Fibroblast of lung (primary cell): ENCODE results near the gene TMEM38B. TPM values are rescaled to one million over a fixed set of nuclear protein-coding genes. Genes with fewer than 3 reads are reported as not detected.

Source experiments
- DNase-seq, 2 donors: peaks; one replicate each; pipeline versions ENCODE4 v3.0.0 to v3.0.0-alpha.2; 2010; ENCODE audit warnings: low read depth in 2 of 2
- H2AFZ ChIP-seq: 2 replicates; pipeline ENCODE4 v1.5.1; 2012; ENCODE audit warnings: low read length, control low read depth, inconsistent platforms
- H3K27ac ChIP-seq: 2 replicates; pipeline ENCODE4 v1.5.1; 2011; ENCODE audit warnings: low read length, control low read depth; ENCODE audit not compliant: insufficient read depth
- H3K27me3 ChIP-seq: 2 replicates; pipeline ENCODE4 v1.5.1; 2011; ENCODE audit warnings: mild to moderate bottlenecking, low read length; ENCODE audit not compliant: control insufficient read depth, insufficient read depth
- H3K36me3 ChIP-seq: 2 replicates; pipeline ENCODE4 v1.5.1; 2011; ENCODE audit warnings: low read length; ENCODE audit not compliant: control insufficient read depth, insufficient read depth
- H3K4me1 ChIP-seq: 2 replicates; pipeline ENCODE4 v1.5.1; 2011; ENCODE audit warnings: low read length; ENCODE audit not compliant: control insufficient read depth, insufficient read depth; ENCODE audit errors: extremely low read depth
- H3K4me2 ChIP-seq: 2 replicates; pipeline ENCODE4 v1.5.1; 2011; ENCODE audit warnings: low read length, control low read depth; ENCODE audit not compliant: insufficient read depth; ENCODE audit errors: extremely low read depth
- H3K4me3 ChIP-seq, 4 experiments: fragments of 200-600 bp in 1 of 4; sonication (generic) in 1 of 4; replicated peaks in 1 of 4; 2 replicates each; pipeline ENCODE4 v1.5.1; 2011 to 2016; ENCODE audit warnings: low read length in 4 of 4, low read depth in 3 of 4, mild to moderate bottlenecking in 3 of 4, control low read depth in 2 of 4, inconsistent platforms in 1 of 4, mixed read lengths in 1 of 4; ENCODE audit not compliant: insufficient read depth in 1 of 4; ENCODE audit errors: control extremely low read depth in 1 of 4
- H3K79me2 ChIP-seq: 2 replicates; pipeline ENCODE4 v1.5.1; 2012; ENCODE audit warnings: mild to moderate bottlenecking, low read length, inconsistent platforms; ENCODE audit not compliant: control insufficient read depth, insufficient read depth
- H3K9ac ChIP-seq: 2 replicates; pipeline ENCODE4 v1.5.1; 2011; ENCODE audit warnings: mild to moderate bottlenecking, low read length, control low read depth; ENCODE audit not compliant: insufficient read depth
- H3K9me3 ChIP-seq: 2 replicates; pipeline ENCODE4 v1.5.1; 2012; ENCODE audit warnings: low read depth, low read length; ENCODE audit not compliant: control insufficient read depth, insufficient read depth
- H4K20me1 ChIP-seq: 2 replicates; pipeline ENCODE4 v1.5.1; 2011; ENCODE audit warnings: low read length; ENCODE audit not compliant: control insufficient read depth, insufficient read depth; ENCODE audit errors: extremely low read depth
- EZH2 ChIP-seq: IDR thresholded peaks from 2 replicates; pipeline ENCODE4 v1.5.1; 2012; ENCODE audit warnings: low read length, control low read depth, mild to moderate bottlenecking; ENCODE audit errors: missing control alignments
- polyA plus RNA-seq, 2 donors: library from polyadenylated mRNA; depleted of rRNA in 1 of 2; stranded (reverse) in 1 of 2; unstranded in 1 of 2; fragments of >200 nt; gene quantifications; 2 replicates each; pipeline ENCODE4 v1.2.1, GENCODE V29; 2011 to 2012; ENCODE audit warnings: missing spikeins in 1 of 2
- total RNA-seq: library from RNA; depleted of rRNA; stranded (reverse); fragments of >200 nt; gene quantifications from 2 replicates; pipeline ENCODE4 v1.2.1, GENCODE V29; 2014
- TF ChIP-seq, protein P1 (sequence below), 2 donors: IDR thresholded peaks in 1 of 2; conservative IDR thresholded peaks in 1 of 2; 1 replicate in 1 of 2; 2 replicates in 1 of 2; pipeline ENCODE4 v1.5.1; 2011 to 2012; ENCODE audit warnings: low read length in 2 of 2, control low read depth in 1 of 2, inconsistent platforms in 1 of 2, low read depth in 1 of 2, mild to moderate bottlenecking in 1 of 2

The TMEM38B gene
- total and polyA plus RNA-seq, 2 donors (not counting 1 experiment from before 2014, with no cell fraction given) = 6.9 to 21.3 TPM

DNA sequence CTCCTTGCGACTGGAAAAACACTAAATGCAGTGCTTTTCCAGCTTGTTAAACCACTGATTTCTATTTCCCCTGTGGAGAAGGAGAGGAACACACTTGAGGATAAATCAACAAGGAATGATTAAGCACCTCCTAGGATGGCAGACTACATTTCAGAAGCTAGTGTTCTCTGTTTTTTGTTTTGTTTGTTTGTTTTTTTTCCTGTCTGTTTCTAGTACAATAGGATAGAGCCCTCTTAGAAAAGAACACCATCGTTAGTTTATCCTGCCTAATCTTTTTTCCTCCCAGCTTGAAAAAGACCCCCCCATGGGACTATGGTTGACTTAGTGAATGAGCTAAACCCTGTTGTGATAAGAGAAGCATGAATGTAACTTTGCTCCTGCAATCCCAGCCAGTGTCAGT, 36.0 kb upstream of the TMEM38B start:
- no peaks in the 10 kb centered on the region for H3K4me1 ChIP-seq
- no peak for TF ChIP-seq EZH2
- TF ChIP-seq, protein P1, sequence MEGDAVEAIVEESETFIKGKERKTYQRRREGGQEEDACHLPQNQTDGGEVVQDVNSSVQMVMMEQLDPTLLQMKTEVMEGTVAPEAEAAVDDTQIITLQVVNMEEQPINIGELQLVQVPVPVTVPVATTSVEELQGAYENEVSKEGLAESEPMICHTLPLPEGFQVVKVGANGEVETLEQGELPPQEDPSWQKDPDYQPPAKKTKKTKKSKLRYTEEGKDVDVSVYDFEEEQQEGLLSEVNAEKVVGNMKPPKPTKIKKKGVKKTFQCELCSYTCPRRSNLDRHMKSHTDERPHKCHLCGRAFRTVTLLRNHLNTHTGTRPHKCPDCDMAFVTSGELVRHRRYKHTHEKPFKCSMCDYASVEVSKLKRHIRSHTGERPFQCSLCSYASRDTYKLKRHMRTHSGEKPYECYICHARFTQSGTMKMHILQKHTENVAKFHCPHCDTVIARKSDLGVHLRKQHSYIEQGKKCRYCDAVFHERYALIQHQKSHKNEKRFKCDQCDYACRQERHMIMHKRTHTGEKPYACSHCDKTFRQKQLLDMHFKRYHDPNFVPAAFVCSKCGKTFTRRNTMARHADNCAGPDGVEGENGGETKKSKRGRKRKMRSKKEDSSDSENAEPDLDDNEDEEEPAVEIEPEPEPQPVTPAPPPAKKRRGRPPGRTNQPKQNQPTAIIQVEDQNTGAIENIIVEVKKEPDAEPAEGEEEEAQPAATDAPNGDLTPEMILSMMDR (conservative IDR thresholded peaks at IDR 0.05 in 1 of 2, IDR thresholded peaks at IDR 0.05 in 1 of 2; ENCODE audit: low read depth in 1 of 2, low read length in 2 of 2) = no peak
- H3K9me3 ChIP-seq = no peaks in the 10 kb centered on the region
- H2AFZ ChIP-seq = no peak overlapping the region
- H3K36me3 ChIP-seq = no peaks in the 10 kb centered on the region
- DNase-seq = no peak
- H3K9ac ChIP-seq = no peak overlapping the region
- H3K27me3 ChIP-seq = peaks cover 6% of the 10 kb centered on the region
- H3K27ac ChIP-seq = no peak overlapping the region
- H3K4me3 ChIP-seq = no peak overlapping the region
- no peaks in the 10 kb centered on the region for H3K79me2 ChIP-seq
- no peaks in the 10 kb centered on the region for H4K20me1 ChIP-seq
- H3K4me2 ChIP-seq = no peak overlapping the region

DNA sequence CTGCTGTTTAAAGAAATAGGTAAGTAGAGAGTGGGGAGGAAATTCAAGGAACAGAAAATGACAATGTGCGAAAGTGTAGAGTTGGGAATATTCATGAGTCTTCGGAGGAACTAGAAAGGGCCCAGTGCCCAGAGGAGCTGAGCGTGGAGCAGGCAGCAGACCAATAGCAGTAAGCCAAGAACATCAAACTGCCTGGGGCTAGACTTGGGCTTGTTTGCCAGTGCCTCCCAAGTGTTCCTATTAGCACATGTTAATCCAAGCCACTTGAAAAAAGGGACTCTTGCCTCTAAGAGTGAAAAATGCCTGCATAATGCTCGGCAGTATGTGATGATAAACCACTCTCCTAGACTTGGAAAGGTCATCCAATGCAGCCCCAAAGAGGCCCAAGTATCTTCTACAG, 33.3 kb upstream of the TMEM38B start:
- no peak overlapping the region for H3K27ac ChIP-seq
- no peak overlapping the region for H3K4me2 ChIP-seq
- DNase-seq = no peak
- no peaks in the 10 kb centered on the region for H3K79me2 ChIP-seq
- H3K9ac ChIP-seq = no peak overlapping the region
- H2AFZ ChIP-seq = no peak overlapping the region
- no peaks in the 10 kb centered on the region for H3K9me3 ChIP-seq
- TF ChIP-seq, protein P1 (conservative IDR thresholded peaks at IDR 0.05 in 1 of 2, IDR thresholded peaks at IDR 0.05 in 1 of 2; ENCODE audit: low read depth in 1 of 2, low read length in 2 of 2) = no peak
- no peak for TF ChIP-seq EZH2
- no peak overlapping the region for H3K4me3 ChIP-seq
- no peaks in the 10 kb centered on the region for H3K27me3 ChIP-seq
- no peaks in the 10 kb centered on the region for H3K4me1 ChIP-seq
- no peaks in the 10 kb centered on the region for H4K20me1 ChIP-seq
- H3K36me3 ChIP-seq = no peaks in the 10 kb centered on the region

DNA sequence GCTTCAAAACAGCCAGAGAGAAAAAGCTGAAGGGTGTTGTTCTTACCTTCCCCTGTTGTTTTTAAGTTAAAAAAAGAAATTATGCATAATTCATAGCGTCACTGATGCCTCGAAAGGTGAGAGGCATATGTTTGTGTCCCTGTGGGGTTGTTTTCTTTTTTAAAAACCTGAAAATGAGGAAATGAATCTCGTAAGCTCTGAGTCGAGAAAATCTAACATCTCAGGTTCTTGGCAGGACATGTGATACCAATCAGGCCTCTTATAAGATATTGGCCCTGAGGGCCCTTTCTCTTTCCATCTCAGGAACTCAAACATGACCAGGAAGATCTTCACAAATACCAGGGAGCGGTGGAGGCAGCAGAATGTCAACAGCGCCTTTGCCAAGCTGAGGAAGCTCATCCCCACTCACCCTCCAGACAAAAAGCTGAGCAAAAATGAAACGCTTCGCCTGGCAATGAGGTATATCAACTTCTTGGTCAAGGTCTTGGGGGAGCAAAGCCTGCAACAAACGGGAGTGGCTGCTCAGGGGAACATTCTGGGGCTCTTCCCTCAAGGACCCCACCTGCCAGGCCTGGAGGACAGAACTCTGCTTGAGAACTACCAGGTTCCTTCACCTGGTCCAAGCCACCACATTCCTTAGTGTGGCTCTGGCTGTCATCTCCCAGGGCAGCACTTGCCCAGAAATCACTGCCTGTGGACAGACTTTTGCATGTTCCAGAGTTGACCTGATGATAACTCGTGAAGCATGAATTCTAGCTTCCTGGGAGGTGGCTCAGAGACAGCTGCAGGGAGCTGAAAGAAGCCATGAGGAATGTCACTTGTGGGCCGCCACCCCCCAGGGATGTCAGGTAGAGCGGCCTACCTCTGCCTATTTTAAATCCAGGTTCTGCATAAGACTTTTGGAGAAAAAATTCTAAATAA, 31.9 kb upstream of the TMEM38B start, which contains the start of gene TAL2:
Gene TAL2, plus strand, starts transcription at position 274 of the 921 bp plus-strand sequence. Its CDS starts 40 bp downstream, at position 314.
- Histone ChIP-seq H3K4me3 (no peak within 1 kb of the TSS), H3K9me3 (no peaks in the 10 kb centered on the region), H2AFZ (no peak within 1 kb of the TSS), H3K9ac (no peak within 1 kb of the TSS), H4K20me1 (no peaks in the 10 kb centered on the region), H3K27ac (no peak within 1 kb of the TSS), H3K27me3 (no peaks in the 10 kb centered on the region), H3K79me2 (no peaks in the 10 kb centered on the region), H3K4me2 (no peak within 1 kb of the TSS), H3K4me1 (no peaks in the 10 kb centered on the region), H3K36me3 (no peaks in the 10 kb centered on the region)
- TF ChIP-seq, protein P1 (conservative IDR thresholded peaks at IDR 0.05 in 1 of 2, IDR thresholded peaks at IDR 0.05 in 1 of 2; ENCODE audit: low read depth in 1 of 2, low read length in 2 of 2) = no peak
- no peak for TF ChIP-seq EZH2
- no peak for DNase-seq
